B cell (primary cell): Measurements from ENCODE around the gene MED12L. TPM values are rescaled to one million over a fixed set of nuclear protein-coding genes. Genes with fewer than 3 reads are reported as not detected.

ENCODE experiments used
- ATAC-seq: fragments of 200-7000 bp; cut with Tn5 transposase; one replicate; pipeline ENCODE4 v1.10.0; 2021; ENCODE audit warnings: low read depth, mild to moderate bottlenecking, moderate number of reproducible peaks, moderate library complexity
- CTCF ChIA-PET: fragments of 350-600 bp; sonication (Branson Sonifier 250); formaldehyde crosslinking; loops from one replicate; lab custom pipeline; 2021; ENCODE audit warnings: antibody characterized with exemption, inconsistent platforms; lab: Charles Lee
- POLR2A ChIA-PET: fragments of 350-600 bp; sonication (Branson Sonifier 250); formaldehyde crosslinking; loops from one replicate; lab custom pipeline; 2021; ENCODE audit warnings: antibody characterized with exemption; lab: Charles Lee
- DNase-seq: peaks from one replicate; pipeline ENCODE4 v3.0.0; 2013
- H2AFZ ChIP-seq: 2 replicates; pipeline ENCODE4 v1.6.1; 2012; ENCODE audit warnings: mild to moderate bottlenecking, low read depth, low read length; ENCODE audit not compliant: insufficient read depth, poor library complexity, severe bottlenecking
- H3K27ac ChIP-seq, 2 donors: 1 replicate in 1 of 2; 2 replicates in 1 of 2; pipeline ENCODE4 v1.5.1; 2012 to 2013; ENCODE audit warnings: low read length in 2 of 2, mild to moderate bottlenecking in 2 of 2, moderate library complexity in 1 of 2
- H3K27me3 ChIP-seq, 4 experiments: fragments of 200-600 bp in 1 of 4; sonication (generic) in 1 of 4; replicated peaks in 1 of 4; 1 replicate in 2 of 4; 2 replicates in 2 of 4; pipeline versions ENCODE4 v1.6.1 to v1.7.0; 2013 to 2016; ENCODE audit warnings: low read length in 3 of 4, mild to moderate bottlenecking in 2 of 4, mixed read lengths in 1 of 4, moderate library complexity in 1 of 4; ENCODE audit not compliant: insufficient read depth in 4 of 4, control insufficient read depth in 3 of 4; ENCODE audit errors: control extremely low read depth in 1 of 4
- H3K36me3 ChIP-seq, 2 experiments: replicated peaks in 1 of 2; 1 replicate in 1 of 2; 2 replicates in 1 of 2; pipeline versions ENCODE4 v1.6.1 to v1.7.1; 2013; ENCODE audit warnings: low read length in 1 of 2; ENCODE audit not compliant: insufficient read depth in 2 of 2, control insufficient read depth in 1 of 2; ENCODE audit errors: control extremely low read depth in 1 of 2, extremely low read depth in 1 of 2
- H3K4me1 ChIP-seq, 2 donors: fragments of 200-600 bp in 1 of 2; sonication (generic) in 1 of 2; 1 replicate in 1 of 2; 2 replicates in 1 of 2; pipeline versions ENCODE4 v1.5.1 to v1.6.1; 2013 to 2017; ENCODE audit warnings: low read length in 2 of 2; ENCODE audit not compliant: control insufficient read depth in 2 of 2, insufficient read depth in 2 of 2
- H3K4me2 ChIP-seq: replicated peaks from 2 replicates; pipeline ENCODE3; 2012; ENCODE audit warnings: mild to moderate bottlenecking, low read depth, low read length; ENCODE audit not compliant: poor library complexity, severe bottlenecking
- H3K4me3 ChIP-seq, 5 experiments: fragments of 200-600 bp in 1 of 5; sonication (generic) in 1 of 5; 1 replicate in 3 of 5; 2 replicates in 2 of 5; pipeline versions ENCODE4 v1.5.1 to v1.7.0; 2011 to 2016; ENCODE audit warnings: low read length in 4 of 5, mild to moderate bottlenecking in 4 of 5, low read depth in 2 of 5, control low read depth in 1 of 5, moderate library complexity in 1 of 5; ENCODE audit not compliant: insufficient read depth in 1 of 5; ENCODE audit errors: control extremely low read depth in 1 of 5, extremely low read depth in 1 of 5
- H3K79me2 ChIP-seq: fragments of 200-600 bp; sonication (generic); one replicate; pipeline ENCODE4 v1.6.0; 2016; ENCODE audit warnings: low read length; ENCODE audit not compliant: control insufficient read depth, insufficient read depth
- H3K9ac ChIP-seq: fragments of 200-600 bp; sonication (generic); 2 replicates; pipeline ENCODE4 v1.6.1; 2017; ENCODE audit warnings: mild to moderate bottlenecking, low read length, moderate library complexity
- H3K9me3 ChIP-seq, 3 donors: one replicate each; pipeline versions ENCODE4 v1.6.1 to v1.7.1; 2013; ENCODE audit warnings: low read length in 2 of 3; ENCODE audit not compliant: control insufficient read depth in 2 of 3, insufficient read depth in 1 of 3; ENCODE audit errors: control extremely low read depth in 1 of 3
- H4K20me1 ChIP-seq: 2 replicates; pipeline ENCODE4 v1.6.0; 2012; ENCODE audit warnings: mild to moderate bottlenecking, low read length; ENCODE audit not compliant: insufficient read depth, control insufficient read depth, poor library complexity, severe bottlenecking
- H3K27ac Mint-ChIP-seq: one replicate; pipeline ENCODE4 v1.8.0; 2021; ENCODE audit warnings: mixed read lengths
- H3K27me3 Mint-ChIP-seq: one replicate; pipeline ENCODE4 v1.8.0; 2021; ENCODE audit warnings: mixed read lengths
- H3K4me1 Mint-ChIP-seq: one replicate; pipeline ENCODE4 v1.8.0; 2021; ENCODE audit warnings: mixed read lengths
- H3K4me3 Mint-ChIP-seq: one replicate; pipeline ENCODE4 v1.8.0; 2021; ENCODE audit warnings: mixed read lengths
- H3K9me3 Mint-ChIP-seq: one replicate; pipeline ENCODE4 v1.8.0; 2022; ENCODE audit warnings: mixed read lengths; ENCODE audit not compliant: insufficient read depth
- CTCF ChIP-seq: fragments of 200-600 bp; IDR thresholded peaks from one replicate; pipeline ENCODE4 v1.8.0; 2022; ENCODE audit warnings: antibody characterized with exemption, mild to moderate bottlenecking
- EZH2 ChIP-seq: IDR thresholded peaks from 2 replicates; pipeline ENCODE4 v1.6.1; 2012; ENCODE audit warnings: borderline replicate concordance, low read depth, mild to moderate bottlenecking, moderate library complexity, low read length; ENCODE audit not compliant: insufficient read depth, poor library complexity, severe bottlenecking
- WGBS: methylation state at CpG from one replicate; pipeline ENCODE4 v1.1.5; 2013; ENCODE audit warnings: missing lambda C conversion rate; ENCODE audit not compliant: insufficient coverage; 5-methylcytosine and 5-hydroxymethylcytosine counted together
- intact Hi-C: fragments of 100-400 bp; cut with micrococcal nuclease; formaldehyde crosslinking; loops from one replicate; pipeline ENCODE4 v1.10.0; 2022
- polyA plus RNA-seq: library from polyadenylated mRNA; depleted of rRNA; stranded (reverse); fragments of >200 nt; gene quantifications from 2 replicates; pipeline ENCODE4 v1.2.3, GENCODE V29; 2012
- total RNA-seq, 2 donors: library from RNA; stranded (reverse); fragments of 120-200 nt in 1 of 2; gene quantifications; 1 replicate in 1 of 2; 2 replicates in 1 of 2; pipeline versions ENCODE4 v1.2.3 to v1.2.4, GENCODE V29; 2013 to 2022

The MED12L gene
- total and polyA plus RNA-seq, 2 donors (not counting 1 experiment from before 2014, with no cell fraction given), result 0.07 to 0.30 TPM

GRCh38 chr3:151121016-151121415 lies 35.6 kb downstream of the MED12L start:
- TF ChIP-seq CTCF (no peak), EZH2 (no peak)
- DNase-seq (no peak), ATAC-seq (no peak)
- no peak overlapping the region for H3K27ac Mint-ChIP-seq
- no peak overlapping the region for H3K4me3 Mint-ChIP-seq
- H3K4me2 ChIP-seq, result no peak overlapping the region
- H3K9me3 ChIP-seq, result no peaks in the 10 kb centered on the region
- H3K9me3 Mint-ChIP-seq, result no peaks in the 10 kb centered on the region
- H3K9ac ChIP-seq, result no peak overlapping the region
- ChIA-PET POLR2A (no interaction called here), CTCF (interaction anchor here (1.2 kb wide), 1 partner anchor 25 kb away, joined by 3 read pairs; no protein-coding TSS in a partner anchor)
- WGBS, result no CpG with 5 or more reads among the region's 2 CpGs
- no peak overlapping the region for H3K27ac ChIP-seq
- H2AFZ ChIP-seq, result no peak overlapping the region
- H4K20me1 ChIP-seq, result no peaks in the 10 kb centered on the region
- no peaks in the 10 kb centered on the region for H3K27me3 ChIP-seq
- H3K4me3 ChIP-seq, result no peak overlapping the region
- no peaks in the 10 kb centered on the region for H3K36me3 ChIP-seq
- no peaks in the 10 kb centered on the region for H3K4me1 ChIP-seq
- no peaks in the 10 kb centered on the region for H3K4me1 Mint-ChIP-seq
- no peaks in the 10 kb centered on the region for H3K79me2 ChIP-seq
- intact Hi-C loops, result no loop called here
- peaks cover 3% of the 10 kb centered on the region for H3K27me3 Mint-ChIP-seq

DNA sequence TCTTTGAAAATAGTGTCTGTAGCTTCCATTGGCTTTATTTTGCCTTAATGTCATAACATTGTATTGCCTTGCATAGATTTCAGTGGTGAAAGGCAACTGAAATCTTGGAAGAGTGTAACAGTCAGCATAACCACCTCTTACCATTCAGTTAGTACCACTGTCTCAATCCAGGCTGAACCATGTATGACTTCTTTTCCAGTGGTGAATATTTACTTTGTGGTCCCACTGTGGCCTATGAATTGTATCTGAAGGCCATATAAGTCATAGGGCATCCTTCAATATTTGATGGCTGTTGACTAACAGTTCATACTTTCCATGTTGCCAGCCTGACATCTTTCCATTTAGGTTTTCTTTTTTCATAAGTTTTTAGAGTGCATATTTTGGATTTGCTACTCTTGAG lies 38.4 kb downstream of the MED12L start:
- no peaks in the 10 kb centered on the region for H3K27me3 ChIP-seq
- H3K4me2 ChIP-seq, result no peak overlapping the region
- no peak for DNase-seq
- H2AFZ ChIP-seq, result no peak overlapping the region
- Mint-ChIP-seq H3K4me1 (no peaks in the 10 kb centered on the region), H3K27me3 (no peaks in the 10 kb centered on the region), H3K27ac (no peak overlapping the region), H3K4me3 (no peak overlapping the region), H3K9me3 (no peaks in the 10 kb centered on the region)
- no peaks in the 10 kb centered on the region for H3K9me3 ChIP-seq
- CTCF ChIA-PET, result no interaction called here
- H3K27ac ChIP-seq, result no peak overlapping the region
- H3K4me1 ChIP-seq, result no peaks in the 10 kb centered on the region
- intact Hi-C loops, result no loop called here
- no peak overlapping the region for H3K4me3 ChIP-seq
- no peak for TF ChIP-seq EZH2
- TF ChIP-seq CTCF, result no peak
- ATAC-seq, result no peak
- H3K9ac ChIP-seq, result no peak overlapping the region
- no peaks in the 10 kb centered on the region for H3K79me2 ChIP-seq
- POLR2A ChIA-PET, result no interaction called here
- H4K20me1 ChIP-seq, result no peaks in the 10 kb centered on the region
- H3K36me3 ChIP-seq, result no peaks in the 10 kb centered on the region
